Panc1 (cell line): ENCODE measurements around the gene MET. TPM values are rescaled to one million over a fixed set of nuclear protein-coding genes. Genes with fewer than 3 reads are reported as not detected.

ENCODE experiments used
- ATAC-seq: fragments of 200-7000 bp; cut with Tn5 transposase; 2 replicates; pipeline ENCODE4 v1.9.1; 2020; ENCODE audit warnings: mild to moderate bottlenecking, moderate library complexity
- BruUV-seq: library from RNA; stranded (reverse); fragments of 400-500 nt; replicated peaks from 2 replicates; lab custom pipeline; 2021; lab: Mats Ljungman, UMichigan
- CTCF ChIA-PET: fragments of 300-600 bp; sonication (Branson Sonifier 250); formaldehyde crosslinking; loops from one replicate; lab custom pipeline; 2022; ENCODE audit warnings: antibody characterized with exemption; lab: Charles Lee
- POLR2A ChIA-PET: fragments of 300-600 bp; sonication (Branson Sonifier 250); formaldehyde crosslinking; loops from one replicate; lab custom pipeline; 2022; ENCODE audit warnings: antibody characterized with exemption; lab: Charles Lee
- DNase-seq: peaks from one replicate; pipeline ENCODE4 v3.0.0-alpha.2; 2010; ENCODE audit warnings: low read depth, low spot score
- H3K27ac ChIP-seq: 2 replicates; pipeline ENCODE4 v1.5.1; 2011; ENCODE audit warnings: mild to moderate bottlenecking, low read length, inconsistent platforms
- H3K27me3 ChIP-seq: fragments of 200-500 bp; sonication (Bioruptor generic); 2 replicates; pipeline ENCODE4 v1.6.0; 2014; ENCODE audit warnings: low read length, inconsistent platforms; ENCODE audit not compliant: control insufficient read depth, insufficient read depth
- H3K36me3 ChIP-seq: fragments of 200-500 bp; sonication (Bioruptor generic); 2 replicates; pipeline ENCODE4 v1.5.1; 2014; ENCODE audit warnings: inconsistent platforms, mild to moderate bottlenecking, low read length, moderate library complexity; ENCODE audit not compliant: control insufficient read depth, insufficient read depth
- H3K4me1 ChIP-seq: 2 replicates; pipeline ENCODE4 v1.5.1; 2011; ENCODE audit warnings: inconsistent platforms, mild to moderate bottlenecking, low read length, moderate library complexity; ENCODE audit not compliant: control insufficient read depth, insufficient read depth
- H3K4me3 ChIP-seq, 2 experiments: 2 replicates each; pipeline ENCODE4 v1.5.1; 2011 to 2012; ENCODE audit warnings: low read depth in 2 of 2, low read length in 2 of 2, mild to moderate bottlenecking in 2 of 2, inconsistent platforms in 1 of 2, moderate library complexity in 1 of 2
- H3K9me3 ChIP-seq: fragments of 200-500 bp; sonication (Bioruptor generic); 2 replicates; pipeline ENCODE4 v1.5.1; 2014; ENCODE audit warnings: low read depth, mild to moderate bottlenecking, inconsistent platforms, low read length, moderate library complexity; ENCODE audit not compliant: control insufficient read depth, insufficient read depth
- CTCF ChIP-seq: fragments of 450-650 bp; IDR thresholded peaks from 2 replicates; pipeline ENCODE4 v1.5.1; 2017; ENCODE audit warnings: mild to moderate bottlenecking
- POLR2AphosphoS5 ChIP-seq: IDR thresholded peaks from 2 replicates; pipeline ENCODE4 v1.6.1; 2012; ENCODE audit warnings: mild to moderate bottlenecking, low read depth, low read length, moderate library complexity
- REST ChIP-seq, 2 experiments: IDR thresholded peaks; 2 replicates each; pipeline ENCODE4 v1.6.1; 2011 to 2012; ENCODE audit warnings: low read depth in 2 of 2, control low read depth in 1 of 2, low read length in 1 of 2, mild to moderate bottlenecking in 1 of 2, moderate library complexity in 1 of 2; ENCODE audit not compliant: insufficient read depth in 1 of 2
- SIN3A ChIP-seq: IDR thresholded peaks from 2 replicates; pipeline ENCODE4 v1.6.1; 2012; ENCODE audit warnings: low read depth, mild to moderate bottlenecking, low read length, moderate library complexity, borderline replicate concordance; ENCODE audit not compliant: insufficient read depth
- TCF7L2 ChIP-seq: IDR thresholded peaks from 2 replicates; pipeline ENCODE4 v1.6.1; 2011; ENCODE audit warnings: mild to moderate bottlenecking, low read depth, low read length, inconsistent platforms
- in situ Hi-C: cut with HindIII; loops from 2 replicates; pipeline ENCODE4 v1.10.0; 2016; ENCODE audit warnings: low sequenced_read_pairs, low pct_unique_long_range_greater_than_20kb
- intact Hi-C: fragments of 100-400 bp; cut with micrococcal nuclease; formaldehyde crosslinking; loops from one replicate; pipeline ENCODE4 v1.10.0; 2022; ENCODE audit not compliant: unreplicated experiment
- total RNA-seq: library from RNA; stranded (reverse); gene quantifications from one replicate; pipeline ENCODE4 v1.2.1, GENCODE V29; 2021; ENCODE audit not compliant: unreplicated experiment

The MET gene
- total RNA-seq, 1 experiment from 2014 or later, result 103 TPM

GRCh38 chr7:116663744-116664143 lies 8.3 kb upstream of the MET start:
- no peak overlapping the region for H3K4me3 ChIP-seq
- DNase-seq (no peak), ATAC-seq (no peak)
- TF ChIP-seq CTCF, result no peak
- TF ChIP-seq TCF7L2, result no peak
- no peak for TF ChIP-seq SIN3A
- no peak for TF ChIP-seq POLR2AphosphoS5
- no peak for TF ChIP-seq REST (IDR thresholded peaks at IDR 0.05; ENCODE audit: insufficient read depth in 1 of 2, low read depth in 2 of 2, low read length in 1 of 2)
- ChIA-PET POLR2A (no interaction called here), CTCF (interaction anchor here (0.6 kb wide), 1 partner anchor 43 kb away, joined by 4 read pairs; no protein-coding TSS in a partner anchor)
- H3K27ac ChIP-seq, result no peak overlapping the region
- no peaks in the 10 kb centered on the region for H3K27me3 ChIP-seq
- H3K9me3 ChIP-seq, result no peaks in the 10 kb centered on the region
- in situ Hi-C loops (no loop called here), intact Hi-C loops (no loop called here)
- BruUV-seq, result no TSS peak
- H3K4me1 ChIP-seq, result no peaks in the 10 kb centered on the region
- no peaks in the 10 kb centered on the region for H3K36me3 ChIP-seq

GRCh38 chr7:116665332-116665996 lies 6.5 kb upstream of the MET start:
- Histone ChIP-seq H3K4me1 (no peaks in the 10 kb centered on the region), H3K36me3 (no peaks in the 10 kb centered on the region), H3K4me3 (no peak overlapping the region), H3K9me3 (no peaks in the 10 kb centered on the region), H3K27me3 (no peaks in the 10 kb centered on the region), H3K27ac (no peak overlapping the region)
- TF ChIP-seq REST (IDR thresholded peaks at IDR 0.05; ENCODE audit: insufficient read depth in 1 of 2, low read depth in 2 of 2, low read length in 1 of 2) (no peak), POLR2AphosphoS5 (no peak), CTCF (no peak), TCF7L2 (no peak), SIN3A (no peak)
- in situ Hi-C loops, result no loop called here
- no TSS peak for BruUV-seq
- intact Hi-C loops, result no loop called here
- ChIA-PET CTCF (interaction anchor here (0.6 kb wide), 1 partner anchor 235 kb away, joined by 3 read pairs; no protein-coding TSS in a partner anchor), POLR2A (interaction anchor here (0.6 to 0.7 kb wide), 2 partner anchors 104 to 445 kb away, joined by 3 to 10 read pairs; no protein-coding TSS in a partner anchor)
- no peak for ATAC-seq
- no peak for DNase-seq
